ENCODE data around the gene IZUMO1.

DNA sequence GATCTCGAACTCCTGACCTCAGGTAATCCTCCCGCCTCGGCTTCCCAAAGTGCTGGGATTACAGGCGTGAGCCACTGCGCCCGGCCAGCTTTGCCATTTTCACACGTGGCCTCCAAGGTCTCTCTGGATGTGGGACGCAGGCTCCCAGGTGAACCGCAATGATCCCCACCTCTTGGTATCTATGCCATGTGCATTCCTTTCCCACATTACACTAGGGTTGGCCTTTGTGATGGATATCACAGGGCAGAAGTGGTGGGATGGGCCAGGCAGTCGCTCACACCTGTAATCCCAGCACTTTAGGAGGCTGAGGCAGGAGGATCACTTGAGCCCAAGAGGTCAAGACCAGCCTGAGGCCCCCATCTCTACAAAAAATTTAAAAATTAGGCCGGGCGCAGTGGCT lies 31.0 kb upstream of the IZUMO1 start:
- TF ChIP-seq POLR2AphosphoS5 (IDR thresholded peaks at IDR 0.05) (no peak), POLR2A (IDR thresholded peaks at IDR 0.05) (no peak), EP300 (IDR thresholded peaks at IDR 0.05; ENCODE audit: low read depth) (no peak)
- TF ChIP-seq, protein P1, sequence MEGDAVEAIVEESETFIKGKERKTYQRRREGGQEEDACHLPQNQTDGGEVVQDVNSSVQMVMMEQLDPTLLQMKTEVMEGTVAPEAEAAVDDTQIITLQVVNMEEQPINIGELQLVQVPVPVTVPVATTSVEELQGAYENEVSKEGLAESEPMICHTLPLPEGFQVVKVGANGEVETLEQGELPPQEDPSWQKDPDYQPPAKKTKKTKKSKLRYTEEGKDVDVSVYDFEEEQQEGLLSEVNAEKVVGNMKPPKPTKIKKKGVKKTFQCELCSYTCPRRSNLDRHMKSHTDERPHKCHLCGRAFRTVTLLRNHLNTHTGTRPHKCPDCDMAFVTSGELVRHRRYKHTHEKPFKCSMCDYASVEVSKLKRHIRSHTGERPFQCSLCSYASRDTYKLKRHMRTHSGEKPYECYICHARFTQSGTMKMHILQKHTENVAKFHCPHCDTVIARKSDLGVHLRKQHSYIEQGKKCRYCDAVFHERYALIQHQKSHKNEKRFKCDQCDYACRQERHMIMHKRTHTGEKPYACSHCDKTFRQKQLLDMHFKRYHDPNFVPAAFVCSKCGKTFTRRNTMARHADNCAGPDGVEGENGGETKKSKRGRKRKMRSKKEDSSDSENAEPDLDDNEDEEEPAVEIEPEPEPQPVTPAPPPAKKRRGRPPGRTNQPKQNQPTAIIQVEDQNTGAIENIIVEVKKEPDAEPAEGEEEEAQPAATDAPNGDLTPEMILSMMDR (IDR thresholded peaks at IDR 0.05): no peak
